H1 (cell line): ENCODE results near the gene RALGAPB. TPM values are rescaled to one million over a fixed set of nuclear protein-coding genes. Genes with fewer than 3 reads are reported as not detected.
"Not testable (repeated sequence)": the region's sequence is repeated elsewhere in the genome, so short reads cannot be mapped to it uniquely, and the experiment has no call there.

Experiments used
- CTCF ChIA-PET: fragments of 300-600 bp; sonication (Branson Sonifier 250); formaldehyde crosslinking; loops from one replicate; lab custom pipeline; 2021; ENCODE audit not compliant: partially characterized antibody; lab: Charles Lee
- POLR2A ChIA-PET: fragments of 300-600 bp; sonication (Branson Sonifier 250); formaldehyde crosslinking; loops from one replicate; lab custom pipeline; 2021; ENCODE audit warnings: inconsistent platforms; ENCODE audit not compliant: partially characterized antibody; lab: Charles Lee
- DNase-seq, 2 experiments: peaks; one replicate each; pipeline versions ENCODE4 v3.0.0 to v3.0.0-alpha.2; 2010 to 2022; ENCODE audit warnings: low spot score in 2 of 2, low read depth in 1 of 2, mixed read lengths in 1 of 2
- FAIRE-seq: peaks from 2 replicates; lab custom pipeline; 2011; peaks lifted over from hg19 to GRCh38; lab: Jason Lieb, UNC
- H2AFZ ChIP-seq: 2 replicates; pipeline ENCODE4 v1.8.1; 2012; ENCODE audit warnings: low read length, inconsistent platforms
- H2AK5ac ChIP-seq: 2 replicates; pipeline ENCODE4 v1.6.1; 2013; ENCODE audit warnings: low read depth, low read length
- H2BK120ac ChIP-seq: replicated peaks from 2 replicates; pipeline ENCODE3; 2013; ENCODE audit warnings: low read depth, low read length, inconsistent platforms
- H2BK12ac ChIP-seq: 2 replicates; pipeline ENCODE4 v1.6.1; 2013; ENCODE audit warnings: low read depth, low read length
- H2BK15ac ChIP-seq: 2 replicates; pipeline ENCODE4 v1.6.1; 2013; ENCODE audit warnings: low read length
- H2BK20ac ChIP-seq: 2 replicates; pipeline ENCODE4 v1.6.1; 2013; ENCODE audit warnings: low read length
- H2BK5ac ChIP-seq: 2 replicates; pipeline ENCODE4 v1.6.1; 2013; ENCODE audit warnings: low read depth, low read length
- H3K14ac ChIP-seq: 2 replicates; pipeline ENCODE4 v1.6.1; 2013; ENCODE audit warnings: inconsistent platforms; ENCODE audit not compliant: insufficient read length
- H3K18ac ChIP-seq: 2 replicates; pipeline ENCODE4 v1.6.1; 2013; ENCODE audit warnings: low read length; ENCODE audit errors: extremely low read depth
- H3K23ac ChIP-seq: 2 replicates; pipeline ENCODE4 v1.6.1; 2013; ENCODE audit warnings: inconsistent platforms; ENCODE audit not compliant: insufficient read length
- H3K23me2 ChIP-seq: 2 replicates; pipeline ENCODE4 v1.6.1; 2013; ENCODE audit warnings: low read depth, low read length
- H3K27ac ChIP-seq: 2 replicates; pipeline ENCODE4 v1.6.1; 2011; ENCODE audit warnings: low read depth, low read length, inconsistent platforms
- H3K27me3 ChIP-seq, 4 experiments: replicated peaks in 1 of 4; 1 replicate in 1 of 4; 2 replicates in 3 of 4; pipeline versions ENCODE4 v1.6.1 to v1.8.1; 2011 to 2013; ENCODE audit warnings: low read length in 3 of 4, mild to moderate bottlenecking in 3 of 4, inconsistent platforms in 2 of 4, mixed read lengths in 2 of 4, moderate library complexity in 1 of 4; ENCODE audit not compliant: control insufficient read depth in 3 of 4, insufficient read depth in 3 of 4; ENCODE audit errors: extremely low read depth in 1 of 4
- H3K36me3 ChIP-seq, 4 experiments: 2 replicates each; pipeline versions ENCODE4 v1.6.1 to v1.8.1; 2011 to 2013; ENCODE audit warnings: mild to moderate bottlenecking in 4 of 4, low read length in 3 of 4, moderate library complexity in 2 of 4, control low read depth in 1 of 4, inconsistent platforms in 1 of 4; ENCODE audit not compliant: insufficient read depth in 4 of 4, control insufficient read depth in 2 of 4
- H3K4ac ChIP-seq: replicated peaks from 2 replicates; pipeline ENCODE3; 2013; ENCODE audit warnings: low read length, low read depth, mixed read lengths, inconsistent platforms; ENCODE audit not compliant: insufficient read length
- H3K4me1 ChIP-seq, 4 experiments: replicated peaks in 1 of 4; 1 replicate in 1 of 4; 2 replicates in 3 of 4; pipeline versions ENCODE4 v1.6.1 to v1.8.1; 2011 to 2013; ENCODE audit warnings: low read length in 3 of 4, inconsistent platforms in 2 of 4, mixed read lengths in 1 of 4; ENCODE audit not compliant: insufficient read depth in 4 of 4, control insufficient read depth in 3 of 4
- H3K4me2 ChIP-seq, 2 experiments: 2 replicates each; pipeline versions ENCODE4 v1.6.1 to v1.8.1; 2011 to 2013; ENCODE audit warnings: low read depth in 2 of 2, low read length in 2 of 2, control low read depth in 1 of 2, inconsistent platforms in 1 of 2, mild to moderate bottlenecking in 1 of 2; ENCODE audit not compliant: insufficient read depth in 1 of 2
- H3K4me3 ChIP-seq, 4 experiments: fragments of 200-600, 300-600 bp in 1 of 4; sonication (generic), shearing (Covaris generic), sonication (Bioruptor Twin) in 1 of 4; 2 replicates each; pipeline versions ENCODE4 v1.5.1 to v1.8.1; 2011 to 2016; ENCODE audit warnings: low read length in 4 of 4, low read depth in 3 of 4, control low read depth in 2 of 4, inconsistent platforms in 2 of 4, mild to moderate bottlenecking in 2 of 4, mixed read lengths in 1 of 4, moderate library complexity in 1 of 4; ENCODE audit not compliant: insufficient read depth in 2 of 4; ENCODE audit errors: extremely low read depth in 1 of 4
- H3K56ac ChIP-seq: replicated peaks from 2 replicates; pipeline ENCODE3; 2013; ENCODE audit warnings: low read depth, mild to moderate bottlenecking, mixed read lengths, low read length, inconsistent platforms; ENCODE audit not compliant: insufficient read length
- H3K79me1 ChIP-seq: 2 replicates; pipeline ENCODE4 v1.6.1; 2013; ENCODE audit warnings: low read depth, low read length, control low read depth
- H3K79me2 ChIP-seq, 2 experiments: 2 replicates each; pipeline versions ENCODE4 v1.6.1 to v1.8.1; 2012 to 2013; ENCODE audit warnings: low read length in 2 of 2, mild to moderate bottlenecking in 2 of 2, inconsistent platforms in 1 of 2; ENCODE audit not compliant: insufficient read depth in 2 of 2, control insufficient read depth in 1 of 2
- H3K9ac ChIP-seq, 4 experiments: replicated peaks in 1 of 4; 1 replicate in 1 of 4; 2 replicates in 3 of 4; pipeline versions ENCODE4 v1.6.1 to v1.8.1; 2011 to 2013; ENCODE audit warnings: low read depth in 3 of 4, low read length in 3 of 4, control low read depth in 2 of 4, mild to moderate bottlenecking in 2 of 4, moderate library complexity in 2 of 4, inconsistent platforms in 1 of 4; ENCODE audit errors: extremely low read depth in 1 of 4
- H3K9me3 ChIP-seq, 2 experiments: 2 replicates each; pipeline versions ENCODE4 v1.6.1 to v1.8.1; 2012 to 2013; ENCODE audit warnings: mild to moderate bottlenecking in 2 of 2, moderate library complexity in 2 of 2, control low read depth in 1 of 2, inconsistent platforms in 1 of 2, low read depth in 1 of 2, low read length in 1 of 2, mixed read lengths in 1 of 2; ENCODE audit not compliant: insufficient read depth in 2 of 2
- H4K20me1 ChIP-seq, 2 experiments: replicated peaks in 1 of 2; 2 replicates each; pipeline versions ENCODE3 to v1.8.1; 2011 to 2013; ENCODE audit warnings: inconsistent platforms in 2 of 2, low read length in 2 of 2, mild to moderate bottlenecking in 1 of 2; ENCODE audit not compliant: insufficient read depth in 2 of 2, control insufficient read depth in 1 of 2
- H4K5ac ChIP-seq: 2 replicates; pipeline ENCODE4 v1.6.1; 2013; ENCODE audit warnings: low read length, low read depth, mixed read lengths, inconsistent platforms; ENCODE audit not compliant: insufficient read length
- H4K8ac ChIP-seq: 2 replicates; pipeline ENCODE4 v1.8.0; 2013; ENCODE audit warnings: mild to moderate bottlenecking, moderate library complexity, low read length, inconsistent platforms; ENCODE audit not compliant: insufficient read depth; ENCODE audit errors: extremely low read depth
- H4K91ac ChIP-seq: replicated peaks from 2 replicates; pipeline ENCODE3; 2013; ENCODE audit warnings: low read length, mixed read lengths, inconsistent platforms; ENCODE audit not compliant: insufficient read length
- WGBS, 2 experiments: shearing (Covaris generic) in 1 of 2; methylation state at CpG; one replicate each; pipeline versions ENCODE4 v1.1.6 to v1.1.7; 2013 to 2015; ENCODE audit warnings: low lambda C conversion rate in 2 of 2, mixed read lengths in 2 of 2, inconsistent platforms in 1 of 2, low coverage in 1 of 2, missing lambda C conversion rate in 1 of 2; ENCODE audit not compliant: insufficient replicate concordance in 2 of 2, insufficient coverage in 1 of 2, insufficient read length in 1 of 2; ENCODE audit errors: extremely low coverage in 1 of 2, missing lambda C conversion rate in 1 of 2; 5-methylcytosine and 5-hydroxymethylcytosine counted together
- polyA plus RNA-seq, 7 experiments: library from polyadenylated mRNA; depleted of rRNA in 3 of 7; stranded (reverse) in 5 of 7; unstranded in 2 of 7; fragments of >200 nt in 5 of 7; fragments of 200-250 nt in 2 of 7; gene quantifications; 1 replicate in 5 of 7; 2 replicates in 1 of 7; 4 replicates in 1 of 7; pipeline versions ENCODE4 v1.2.1 to v1.2.3, GENCODE V29; 2011 to 2013; ENCODE audit warnings: missing spikeins in 2 of 7, mixed read lengths in 2 of 7
- total RNA-seq: library from RNA; stranded (reverse); fragmentation: NEBNext Ultra II Directional; extraction: Animal tissue kit (Norgen Biotek cat#: 25700); gene quantifications from 2 replicates; pipeline ENCODE4 v1.2.1, GENCODE V29; 2021

The RALGAPB gene
- total and polyA plus RNA-seq, 2 of the 8 experiments (the other 6 are each of a cell fraction or from before 2014, with no cell fraction given): 10.6 to 35.1 TPM

GRCh38 chr20:38511726-38512125 is 39.1 kb downstream of the RALGAPB start:
- CTCF ChIA-PET: not testable (repeated sequence)
- WGBS, 2 experiments: 94% methylated on average over 18 of the region's 19 CpGs; no CpG with 5 or more reads in 1 of the 2 experiments

More at GRCh38 chr20:38511726-38512125, 39.1 kb downstream of the RALGAPB start:
- H2AFZ ChIP-seq, H2BK15ac ChIP-seq, H3K79me2 ChIP-seq, H2BK20ac ChIP-seq, H2BK120ac ChIP-seq, H2BK5ac ChIP-seq, DNase-seq, H3K27ac ChIP-seq, H3K23ac ChIP-seq, POLR2A ChIA-PET, H3K9ac ChIP-seq, H3K4me2 ChIP-seq, H3K14ac ChIP-seq, H3K4me1 ChIP-seq, H3K56ac ChIP-seq, H2BK12ac ChIP-seq, H3K23me2 ChIP-seq, H2AK5ac ChIP-seq, H3K4ac ChIP-seq, H4K91ac ChIP-seq, H3K18ac ChIP-seq, H4K5ac ChIP-seq, H3K4me3 ChIP-seq, H3K9me3 ChIP-seq, H3K79me1 ChIP-seq, H4K8ac ChIP-seq, H3K27me3 ChIP-seq, FAIRE-seq, H4K20me1 ChIP-seq: not testable (repeated sequence)
- peaks cover 4 to 25% (median 12%) of the 10 kb centered on the region in 4 experiments; a peak in 7 of 8 replicates for H3K36me3 ChIP-seq
